HFF-Myc (cell line): ENCODE measurements around the gene RGL4.
"Not testable (repeated sequence)": the region's sequence is repeated elsewhere in the genome, so short reads cannot be mapped to it uniquely, and the experiment has no call there.

ENCODE experiments used
- DNase-seq: peaks from one replicate; pipeline ENCODE4 v3.0.0-alpha.2; 2011; ENCODE audit warnings: low read depth; ENCODE audit errors: extremely low read depth
- H3K4me3 ChIP-seq: replicated peaks from 2 replicates; pipeline ENCODE4 v1.5.1; 2011; ENCODE audit warnings: low read depth, mild to moderate bottlenecking, control low read depth, low read length
- CTCF ChIP-seq: IDR thresholded peaks from 2 replicates; pipeline ENCODE4 v1.5.1; 2012; ENCODE audit warnings: mild to moderate bottlenecking, low read depth, low read length, control low read depth; ENCODE audit errors: missing control alignments

The RGL4 gene

GRCh38 chr22:23675502-23676415, 15.1 kb upstream of the RGL4 start:
- TF ChIP-seq CTCF = no peak
- no peak overlapping the region for H3K4me3 ChIP-seq
- DNase-seq = no peak

- not testable (repeated sequence) for H3K4me3 ChIP-seq
These were observed 13.7 kb upstream of the RGL4 start for GRCh38 chr22:23676841-23677700.

GRCh38 chr22:23677701-23677995, 13.2 kb upstream of the RGL4 start:
- H3K4me3 ChIP-seq = no peak overlapping the region
- no peak for DNase-seq
- TF ChIP-seq CTCF = no peak

More at GRCh38 chr22:23676841-23677700, 13.7 kb upstream of the RGL4 start:
- DNase-seq = not testable (repeated sequence)

- DNase-seq = no peak
- no peak for TF ChIP-seq CTCF
- no peak overlapping the region for H3K4me3 ChIP-seq
These were observed 12.7 kb upstream of the RGL4 start for GRCh38 chr22:23678133-23678532.

- H3K4me3 ChIP-seq = no peak overlapping the region
- no peak for DNase-seq
- no peak for TF ChIP-seq CTCF
These were observed 9.6 kb upstream of the RGL4 start for GRCh38 chr22:23681026-23681809.

- no peak for DNase-seq
- TF ChIP-seq CTCF = no peak
- H3K4me3 ChIP-seq = no peak overlapping the region
These were observed 8.7 kb upstream of the RGL4 start for GRCh38 chr22:23682077-23682476.
